ENCODE measurements around the gene SAFB2.

DNA sequence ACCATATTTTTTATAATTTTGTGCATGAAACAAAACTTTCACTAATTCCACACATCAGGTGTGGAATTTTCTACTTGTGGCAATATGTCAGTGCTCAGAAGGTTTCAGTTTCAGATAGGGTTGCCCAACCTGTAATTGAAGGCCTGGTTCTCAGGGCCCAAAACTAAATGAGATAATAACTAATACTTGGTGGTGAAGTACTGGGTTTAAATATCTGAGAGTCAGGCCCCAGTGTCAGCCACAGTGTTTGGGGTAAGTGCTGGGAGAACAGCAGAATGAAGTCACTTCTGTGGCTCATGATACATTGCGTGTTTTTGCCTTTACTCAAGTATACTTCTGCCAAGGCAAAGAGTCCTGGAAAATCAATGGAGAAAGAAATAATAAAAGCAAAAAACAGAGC, 5.9 kb upstream of the SAFB2 start:
- no peak for TF ChIP-seq YY1 (IDR thresholded peaks at IDR 0.05; ENCODE audit: insufficient read depth, insufficient read length)
- no peak for TF ChIP-seq ZNF274 (IDR thresholded peaks at IDR 0.05; ENCODE audit: low read depth, low read length)

Measured in NT2/D1 (cell line).